CD4-positive, alpha-beta T cell treated with Interleukin-4 for 4 hours (primary cell): ENCODE data around the gene ATF6.

ENCODE experiments used
- DNase-seq: peaks from one replicate; pipeline ENCODE4 v3.0.0-alpha.2; 2020

Gene ATF6

DNA sequence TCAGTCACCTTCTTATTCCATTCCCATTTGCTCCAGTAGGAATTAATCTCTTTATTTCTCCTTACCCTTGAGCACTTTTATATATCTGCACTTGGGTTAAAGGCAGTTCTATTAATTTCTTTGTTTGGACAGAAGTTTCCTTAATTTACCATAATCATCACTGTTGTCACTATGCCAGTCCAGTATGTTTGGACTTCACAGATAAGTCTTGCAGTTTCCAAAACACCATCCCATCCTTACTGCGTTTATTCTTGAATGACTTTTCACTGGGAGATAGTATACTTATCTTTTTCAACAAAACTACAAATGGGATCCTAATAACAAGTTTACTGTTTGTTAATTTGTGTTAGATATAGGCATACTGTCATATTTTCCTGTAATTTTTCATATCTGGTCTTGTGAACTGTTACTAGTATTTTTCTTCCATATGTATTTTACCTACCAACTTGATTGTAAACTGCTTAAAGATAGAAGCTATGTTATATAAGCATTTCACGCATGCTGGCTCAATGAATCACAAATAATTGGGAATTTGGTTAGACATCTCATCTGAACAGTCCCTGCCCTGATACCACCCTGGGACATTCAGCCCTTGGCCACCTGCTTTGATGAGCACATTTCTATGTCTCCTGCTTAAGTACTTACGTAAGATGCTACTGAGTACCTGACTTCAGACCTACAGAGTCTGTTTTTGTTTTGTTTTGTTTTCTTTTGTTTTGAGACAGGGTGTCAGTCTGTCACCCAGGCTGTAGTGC, 179.4 kb downstream of the ATF6 start:
- no peak for DNase-seq

- DNase-seq: no peak
Observed at GRCh38 chr1:161946071-161946987, 180.2 kb downstream of the ATF6 start.

- DNase-seq: no peak
Observed at GRCh38 chr1:161948435-161948834, 182.3 kb downstream of the ATF6 start.

- DNase-seq: no peak
Observed at GRCh38 chr1:161949548-161949947, 183.4 kb downstream of the ATF6 start.

GRCh38 chr1:161950377-161950776, 184.3 kb downstream of the ATF6 start:
- DNase-seq: no peak

DNA sequence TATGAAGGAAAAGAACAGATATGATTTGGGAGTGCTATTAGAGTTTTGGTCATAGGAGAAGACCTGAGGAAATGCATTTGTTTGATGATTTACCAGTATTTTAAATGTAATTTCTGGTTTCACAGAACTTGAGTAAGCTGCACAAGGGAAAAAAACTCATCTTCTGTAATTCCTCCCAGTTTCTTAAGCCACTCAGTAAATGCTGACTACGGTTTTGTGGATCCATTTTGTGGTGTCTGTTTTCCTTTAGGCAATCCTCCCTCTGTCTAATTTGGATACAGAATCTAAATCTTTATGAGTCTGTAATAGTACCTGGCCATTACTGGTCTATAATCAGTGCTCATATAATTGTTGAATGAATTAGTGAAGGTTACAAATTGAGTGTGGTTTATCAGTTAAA, 185.5 kb downstream of the ATF6 start:
- no peak for DNase-seq

GRCh38 chr1:161952607-161953172, 186.6 kb downstream of the ATF6 start:
- DNase-seq: no peak

- no peak for DNase-seq
Observed at GRCh38 chr1:161953256-161953920, 187.3 kb downstream of the ATF6 start.

DNA sequence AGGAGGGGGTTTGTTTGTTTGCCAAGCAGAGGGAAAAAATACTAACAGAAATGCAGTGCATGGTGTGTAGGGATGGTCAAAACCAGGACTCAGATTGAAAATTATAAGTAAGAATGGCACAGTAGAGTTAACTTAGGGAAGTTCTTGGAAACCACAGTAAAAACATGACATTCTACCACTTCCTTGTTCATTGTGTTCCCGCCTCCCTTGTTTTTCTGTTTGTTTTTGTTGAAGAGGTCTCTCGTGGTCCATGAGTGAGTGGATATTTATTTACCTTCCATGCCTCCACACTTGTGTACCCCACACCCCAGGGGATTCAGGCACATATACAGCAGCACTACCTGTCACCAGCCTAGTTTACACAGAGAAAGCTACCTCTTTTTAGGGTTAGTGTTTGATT, 187.9 kb downstream of the ATF6 start:
- no peak for DNase-seq

DNA sequence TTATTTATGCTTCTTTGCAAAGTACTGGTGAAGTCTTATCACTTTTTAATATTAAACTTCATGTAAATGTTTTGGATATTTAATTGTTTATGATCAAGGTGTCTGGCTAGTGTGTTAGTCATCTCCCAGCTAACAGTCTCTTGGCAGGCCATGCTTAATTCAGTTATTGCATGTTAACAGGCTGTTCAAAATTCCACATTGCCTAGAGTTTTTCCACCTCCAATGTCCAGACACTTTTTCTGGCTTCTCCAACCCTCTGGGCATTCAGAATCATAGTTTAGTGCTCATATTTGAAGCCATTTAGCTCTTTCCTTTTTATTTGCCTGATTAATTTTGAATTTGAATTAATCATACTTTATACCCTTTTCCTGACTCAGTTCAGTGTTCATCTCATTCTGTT, 188.3 kb downstream of the ATF6 start:
- no peak for DNase-seq

GRCh38 chr1:161955606-161956005, 189.5 kb downstream of the ATF6 start:
- no peak for DNase-seq

GRCh38 chr1:161956097-161956496, 190.0 kb downstream of the ATF6 start:
- no peak for DNase-seq

DNA sequence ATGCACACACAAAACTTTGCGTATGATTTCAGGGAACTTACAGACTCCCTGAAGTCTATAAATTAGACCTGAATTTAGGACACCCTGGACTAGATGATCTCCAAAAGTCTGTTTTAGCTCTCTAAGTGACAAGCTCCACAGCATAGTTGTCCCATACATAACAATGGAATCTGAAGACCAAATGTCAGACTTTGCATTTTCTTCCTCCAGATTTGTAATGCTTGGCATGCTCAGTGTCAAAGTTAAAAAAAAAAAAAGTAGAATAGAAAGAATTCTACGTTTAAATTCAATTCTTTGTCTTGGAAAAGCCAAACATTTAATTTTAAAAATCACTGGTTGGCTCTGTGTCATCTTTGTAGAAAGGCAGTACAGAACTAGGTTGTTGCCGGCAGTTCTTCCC, 190.8 kb downstream of the ATF6 start:
- DNase-seq: no peak

- no peak for DNase-seq
Observed at GRCh38 chr1:161958425-161958824, 192.3 kb downstream of the ATF6 start.

DNA sequence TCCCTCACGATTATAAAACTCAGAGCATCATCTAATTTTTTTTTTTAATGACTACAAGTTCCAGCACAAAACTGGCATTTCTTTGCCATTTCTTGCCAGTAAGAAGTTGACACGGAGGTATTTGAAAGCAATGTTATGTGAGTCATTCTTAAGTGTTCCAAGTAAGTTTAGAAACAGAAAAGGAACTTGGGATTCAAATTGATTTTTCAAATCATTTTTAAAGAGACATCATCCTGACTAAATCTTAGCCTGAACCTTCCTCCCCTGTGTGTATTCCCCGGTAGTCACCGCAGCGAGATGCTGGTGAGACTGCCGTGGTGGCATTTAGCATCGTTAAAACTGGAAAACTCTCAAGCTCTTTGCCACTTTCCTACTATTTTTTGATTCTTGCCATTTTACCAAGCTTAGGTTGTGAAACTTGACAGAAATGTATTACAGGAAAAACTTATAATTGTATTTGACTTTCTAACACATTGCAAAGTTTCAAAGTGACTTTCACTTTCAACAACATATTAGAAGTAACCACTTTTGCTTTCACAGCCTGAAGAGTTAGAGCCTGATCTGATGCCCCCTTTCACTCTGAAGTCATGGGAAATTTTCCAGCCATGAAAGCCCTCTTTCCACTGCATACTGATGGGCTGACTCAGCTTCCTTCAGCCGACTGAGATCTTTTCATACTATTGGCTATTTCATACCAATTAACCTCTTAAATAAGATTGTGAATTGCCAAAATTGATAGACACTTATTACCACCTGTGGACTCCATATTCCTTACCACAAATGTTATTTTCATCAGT, 196.2 kb downstream of the ATF6 start:
- DNase-seq: peak; percentile 25

GRCh38 chr1:161966067-161966466, 199.9 kb downstream of the ATF6 start:
- no peak for DNase-seq

DNA sequence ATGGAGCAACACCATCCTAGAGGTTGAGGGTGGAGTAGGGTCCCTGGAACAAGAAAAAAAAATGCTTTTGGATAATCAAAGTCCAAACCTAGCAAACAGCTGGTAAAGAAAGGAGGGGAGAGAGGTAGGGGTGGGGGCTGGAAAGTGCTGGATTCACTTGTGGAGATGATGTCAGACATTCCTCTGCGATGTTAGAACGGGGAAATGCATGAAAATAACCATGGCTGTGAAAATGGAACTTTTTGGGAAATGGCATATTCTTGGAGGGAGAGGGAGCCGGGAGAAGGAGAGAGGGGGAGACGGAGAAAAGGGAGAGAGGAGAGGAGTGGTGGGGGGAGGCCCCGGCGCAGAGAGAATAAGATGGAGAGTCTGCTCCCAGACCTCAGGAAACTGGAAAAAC, 203.9 kb downstream of the ATF6 start:
- DNase-seq: no peak

DNA sequence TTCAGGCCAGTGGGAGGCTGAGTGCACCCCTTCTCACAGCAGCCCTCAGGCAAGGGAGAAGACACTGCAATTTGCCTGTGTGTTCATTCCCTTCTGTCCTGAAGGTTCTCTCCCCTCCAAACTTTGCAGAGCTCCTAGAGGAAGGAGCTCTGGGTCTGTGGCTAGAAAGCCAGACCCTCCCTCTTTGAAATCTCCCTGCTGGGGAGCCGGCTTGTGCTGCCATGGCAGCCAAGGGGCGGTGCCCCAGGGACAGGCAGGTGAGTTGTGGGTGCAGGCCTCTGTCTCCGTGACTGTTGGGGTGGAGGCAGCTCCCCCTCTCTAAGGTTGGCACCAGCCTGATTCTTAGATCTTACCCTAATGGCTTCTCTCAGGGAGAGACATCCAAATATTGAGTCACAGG, 204.5 kb downstream of the ATF6 start:
- DNase-seq: no peak

- DNase-seq: no peak
Observed at GRCh38 chr1:161972828-161973227, 206.7 kb downstream of the ATF6 start.

DNA sequence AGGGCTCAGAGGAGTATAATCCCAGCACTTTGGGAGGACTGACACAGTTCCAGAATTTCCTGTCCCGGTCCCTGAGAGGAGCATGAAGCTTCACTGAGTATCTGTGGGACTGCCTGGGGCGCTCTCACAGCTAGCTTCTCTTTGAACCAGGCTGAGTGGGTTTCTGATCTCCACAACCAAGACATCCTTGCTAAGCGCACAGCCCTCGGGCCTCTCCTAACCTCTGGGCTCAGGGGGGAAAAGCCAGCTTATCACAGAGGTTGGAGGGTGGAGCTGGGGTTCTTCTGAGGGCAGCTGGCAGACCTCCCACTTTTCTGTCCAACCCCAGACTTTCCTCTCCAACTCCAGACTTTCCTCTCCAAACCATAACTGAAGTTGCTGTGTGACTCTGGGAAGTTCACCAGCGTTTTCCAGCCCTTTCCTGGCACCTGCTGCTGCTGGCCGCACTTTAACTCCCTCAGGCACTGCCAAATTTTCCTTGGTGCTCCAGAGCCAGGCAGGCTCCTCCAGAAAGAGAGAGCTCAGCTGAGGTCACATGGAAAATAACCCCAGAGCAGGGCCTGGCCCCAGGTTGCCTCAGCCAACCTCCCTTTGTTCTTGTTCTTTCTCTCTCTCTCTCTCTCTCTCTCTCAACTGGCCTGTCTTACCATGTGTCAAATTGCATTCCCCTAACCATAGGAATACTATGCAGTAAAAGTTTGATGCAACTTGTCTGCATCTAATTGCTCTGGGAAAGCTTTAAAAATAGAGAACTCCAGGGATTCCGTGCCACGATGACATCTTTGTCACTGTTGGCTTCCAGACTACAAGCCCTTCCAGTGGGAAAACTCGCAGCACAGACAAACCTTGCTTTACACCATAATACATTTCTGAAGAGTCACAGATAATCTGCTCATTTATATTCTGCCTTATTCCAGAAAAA, 208.1 kb downstream of the ATF6 start:
- DNase-seq: no peak
